Astrocyte (in vitro differentiated cells and primary cell): Measurements from ENCODE around the gene EPS15. TPM values are rescaled to one million over a fixed set of nuclear protein-coding genes. Genes with fewer than 3 reads are reported as not detected.

ENCODE experiments used
- DNase-seq: peaks from one replicate; pipeline ENCODE4 v3.0.0-alpha.2; 2010; ENCODE audit warnings: low read depth
- FAIRE-seq: peaks from 2 replicates; lab custom pipeline; 2011; peaks lifted over from hg19 to GRCh38; lab: Jason Lieb, UNC
- H2AFZ ChIP-seq: 2 replicates; pipeline ENCODE4 v1.6.0; 2012; ENCODE audit warnings: low read depth, low read length, inconsistent platforms
- H3K27ac ChIP-seq: 2 replicates; pipeline ENCODE4 v1.5.1; 2011; ENCODE audit warnings: low read depth, low read length, inconsistent platforms
- H3K27me3 ChIP-seq: 2 replicates; pipeline ENCODE4 v1.6.0; 2011; ENCODE audit warnings: low read length, inconsistent platforms; ENCODE audit not compliant: insufficient read depth
- H3K36me3 ChIP-seq: 2 replicates; pipeline ENCODE4 v1.5.1; 2011; ENCODE audit warnings: low read length, inconsistent platforms; ENCODE audit not compliant: insufficient read depth
- H3K4me1 ChIP-seq: 2 replicates; pipeline ENCODE4 v1.5.1; 2011; ENCODE audit warnings: low read length, inconsistent platforms; ENCODE audit not compliant: insufficient read depth
- H3K4me2 ChIP-seq: 2 replicates; pipeline ENCODE4 v1.6.0; 2012; ENCODE audit warnings: low read length, inconsistent platforms
- H3K4me3 ChIP-seq: 2 replicates; pipeline ENCODE4 v1.5.1; 2011; ENCODE audit warnings: low read depth, mild to moderate bottlenecking, low read length, inconsistent platforms; ENCODE audit not compliant: insufficient read depth
- H3K79me2 ChIP-seq: 2 replicates; pipeline ENCODE4 v1.6.0; 2012; ENCODE audit warnings: mild to moderate bottlenecking, low read length, inconsistent platforms; ENCODE audit not compliant: insufficient read depth
- H3K9ac ChIP-seq: 2 replicates; pipeline ENCODE4 v1.6.0; 2012; ENCODE audit warnings: mild to moderate bottlenecking, low read length, inconsistent platforms
- H3K9me3 ChIP-seq: 2 replicates; pipeline ENCODE4 v1.5.1; 2012; ENCODE audit warnings: low read depth, mild to moderate bottlenecking, low read length, inconsistent platforms; ENCODE audit not compliant: insufficient read depth
- H4K20me1 ChIP-seq: 2 replicates; pipeline ENCODE4 v1.6.0; 2012; ENCODE audit warnings: low read length, inconsistent platforms; ENCODE audit not compliant: insufficient read depth
- H3K27ac Mint-ChIP-seq: one replicate; pipeline ENCODE4 v1.8.0; 2021; ENCODE audit warnings: mild to moderate bottlenecking, mixed read lengths; ENCODE audit not compliant: unreplicated experiment
- H3K27me3 Mint-ChIP-seq: one replicate; pipeline ENCODE4 v1.8.0; 2021; ENCODE audit warnings: low read depth, mixed read lengths; ENCODE audit not compliant: unreplicated experiment
- H3K36me3 Mint-ChIP-seq: one replicate; pipeline ENCODE4 v1.8.0; 2021; ENCODE audit warnings: low read depth, mixed read lengths; ENCODE audit not compliant: unreplicated experiment
- H3K4me1 Mint-ChIP-seq: one replicate; pipeline ENCODE4 v1.8.0; 2021; ENCODE audit warnings: low read depth, mixed read lengths; ENCODE audit not compliant: unreplicated experiment
- H3K4me3 Mint-ChIP-seq: one replicate; pipeline ENCODE4 v1.8.0; 2021; ENCODE audit warnings: mild to moderate bottlenecking, moderate library complexity, mixed read lengths; ENCODE audit not compliant: unreplicated experiment
- H3K9me3 Mint-ChIP-seq: one replicate; pipeline ENCODE4 v1.8.0; 2021; ENCODE audit warnings: mild to moderate bottlenecking, mixed read lengths; ENCODE audit not compliant: unreplicated experiment
- EZH2 ChIP-seq: IDR thresholded peaks from 2 replicates; pipeline ENCODE4 v1.6.1; 2012; ENCODE audit warnings: mild to moderate bottlenecking, low read length, inconsistent platforms; ENCODE audit not compliant: insufficient read depth
- total RNA-seq: library from RNA; stranded (reverse); gene quantifications from 2 replicates; pipeline ENCODE4 v1.2.1, GENCODE V29; 2021
- TF ChIP-seq, protein P1 (sequence below): IDR thresholded peaks from 2 replicates; pipeline ENCODE4 v1.5.1; 2011; ENCODE audit warnings: low read depth, mild to moderate bottlenecking, inconsistent platforms, low read length, moderate library complexity; ENCODE audit not compliant: insufficient read depth

EPS15 gene
- total RNA-seq, 1 donor from 2014 or later, result 70.6 TPM

GRCh38 chr1:51489472-51489871, 29.6 kb downstream of the EPS15 start:
- no peaks in the 10 kb centered on the region for H3K9me3 ChIP-seq
- no peak overlapping the region for H3K27ac Mint-ChIP-seq
- no peak overlapping the region for H3K4me3 ChIP-seq
- H3K9ac ChIP-seq, result no peak overlapping the region
- DNase-seq, result no peak
- no peaks in the 10 kb centered on the region for H3K9me3 Mint-ChIP-seq
- H3K4me2 ChIP-seq, result no peak overlapping the region
- no peaks in the 10 kb centered on the region for H3K27me3 Mint-ChIP-seq
- peaks cover 10% of the 10 kb centered on the region for H3K4me1 Mint-ChIP-seq
- H3K79me2 ChIP-seq, result peaks cover 52% of the 10 kb centered on the region
- H2AFZ ChIP-seq, result no peak overlapping the region
- no peaks in the 10 kb centered on the region for H3K36me3 ChIP-seq
- FAIRE-seq, result no peak
- no peak for TF ChIP-seq EZH2
- TF ChIP-seq, protein P1, sequence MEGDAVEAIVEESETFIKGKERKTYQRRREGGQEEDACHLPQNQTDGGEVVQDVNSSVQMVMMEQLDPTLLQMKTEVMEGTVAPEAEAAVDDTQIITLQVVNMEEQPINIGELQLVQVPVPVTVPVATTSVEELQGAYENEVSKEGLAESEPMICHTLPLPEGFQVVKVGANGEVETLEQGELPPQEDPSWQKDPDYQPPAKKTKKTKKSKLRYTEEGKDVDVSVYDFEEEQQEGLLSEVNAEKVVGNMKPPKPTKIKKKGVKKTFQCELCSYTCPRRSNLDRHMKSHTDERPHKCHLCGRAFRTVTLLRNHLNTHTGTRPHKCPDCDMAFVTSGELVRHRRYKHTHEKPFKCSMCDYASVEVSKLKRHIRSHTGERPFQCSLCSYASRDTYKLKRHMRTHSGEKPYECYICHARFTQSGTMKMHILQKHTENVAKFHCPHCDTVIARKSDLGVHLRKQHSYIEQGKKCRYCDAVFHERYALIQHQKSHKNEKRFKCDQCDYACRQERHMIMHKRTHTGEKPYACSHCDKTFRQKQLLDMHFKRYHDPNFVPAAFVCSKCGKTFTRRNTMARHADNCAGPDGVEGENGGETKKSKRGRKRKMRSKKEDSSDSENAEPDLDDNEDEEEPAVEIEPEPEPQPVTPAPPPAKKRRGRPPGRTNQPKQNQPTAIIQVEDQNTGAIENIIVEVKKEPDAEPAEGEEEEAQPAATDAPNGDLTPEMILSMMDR, result no peak
- H3K36me3 Mint-ChIP-seq, result no peaks in the 10 kb centered on the region
- H3K4me1 ChIP-seq, result no peaks in the 10 kb centered on the region
- no peaks in the 10 kb centered on the region for H3K27me3 ChIP-seq
- no peak overlapping the region for H3K4me3 Mint-ChIP-seq
- H3K27ac ChIP-seq, result no peak overlapping the region
- peaks cover 32% of the 10 kb centered on the region for H4K20me1 ChIP-seq

- Mint-ChIP-seq H3K4me1 (peaks cover 9% of the 10 kb centered on the region), H3K9me3 (no peaks in the 10 kb centered on the region), H3K27me3 (no peaks in the 10 kb centered on the region), H3K4me3 (no peak overlapping the region), H3K27ac (no peak overlapping the region), H3K36me3 (no peaks in the 10 kb centered on the region)
- TF ChIP-seq, protein P1, result no peak
- no peak for TF ChIP-seq EZH2
- H3K4me3 ChIP-seq, result no peak overlapping the region
- H3K27ac ChIP-seq, result no peak overlapping the region
- no peak for FAIRE-seq
- peaks cover 30% of the 10 kb centered on the region for H4K20me1 ChIP-seq
- no peaks in the 10 kb centered on the region for H3K36me3 ChIP-seq
- no peaks in the 10 kb centered on the region for H3K9me3 ChIP-seq
- no peak overlapping the region for H2AFZ ChIP-seq
- H3K79me2 ChIP-seq, result peaks cover 50% of the 10 kb centered on the region
- H3K4me2 ChIP-seq, result peak overlapping the region; percentile 26
- no peaks in the 10 kb centered on the region for H3K4me1 ChIP-seq
- no peaks in the 10 kb centered on the region for H3K27me3 ChIP-seq
- no peak overlapping the region for H3K9ac ChIP-seq
- DNase-seq, result no peak
Measured at GRCh38 chr1:51488372-51489050, 30.6 kb downstream of the EPS15 start.

- H3K4me3 Mint-ChIP-seq, result no peak overlapping the region
- Histone ChIP-seq H3K79me2 (peaks cover 56% of the 10 kb centered on the region), H3K4me3 (no peak overlapping the region), H3K9me3 (no peaks in the 10 kb centered on the region), H2AFZ (no peak overlapping the region), H3K27ac (no peak overlapping the region), H4K20me1 (peaks cover 30% of the 10 kb centered on the region), H3K27me3 (no peaks in the 10 kb centered on the region), H3K4me1 (no peaks in the 10 kb centered on the region), H3K4me2 (no peak overlapping the region), H3K36me3 (no peaks in the 10 kb centered on the region), H3K9ac (no peak overlapping the region)
- no peak for TF ChIP-seq EZH2
- TF ChIP-seq, protein P1, result no peak
- no peak overlapping the region for H3K27ac Mint-ChIP-seq
- peaks cover 4% of the 10 kb centered on the region for H3K36me3 Mint-ChIP-seq
- DNase-seq (no peak), FAIRE-seq (no peak)
- peaks cover 13% of the 10 kb centered on the region for H3K4me1 Mint-ChIP-seq
- H3K9me3 Mint-ChIP-seq, result no peaks in the 10 kb centered on the region
- no peaks in the 10 kb centered on the region for H3K27me3 Mint-ChIP-seq
Measured at GRCh38 chr1:51487628-51488027, 31.4 kb downstream of the EPS15 start.
